Neural progenitor cell (in vitro differentiated cells): ENCODE measurements around the gene ADAMTS6. TPM values are rescaled to one million over a fixed set of nuclear protein-coding genes. Genes with fewer than 3 reads are reported as not detected.
"Not testable (repeated sequence)": the region's sequence is repeated elsewhere in the genome, so short reads cannot be mapped to it uniquely, and the experiment has no call there.

Experiments
- DNase-seq: peaks from one replicate; pipeline ENCODE4 v3.0.0-alpha.2; 2016; ENCODE audit warnings: low spot score
- H2AFZ ChIP-seq: fragments of 200-600 bp; sonication (generic); replicated peaks from 2 replicates; pipeline ENCODE4 v1.6.1; 2016; ENCODE audit warnings: antibody characterized with exemption
- H3F3A ChIP-seq: fragments of 200-600 bp; sonication (generic); 2 replicates; pipeline ENCODE4 v1.6.1; 2016; ENCODE audit warnings: antibody characterized with exemption, low read depth
- H3K27ac ChIP-seq: fragments of 200-600 bp; sonication (generic); 2 replicates; pipeline ENCODE4 v1.5.1; 2016; ENCODE audit warnings: mild to moderate bottlenecking
- H3K27me3 ChIP-seq: fragments of 200-600 bp; sonication (generic); 2 replicates; pipeline ENCODE4 v1.6.1; 2016; ENCODE audit warnings: mild to moderate bottlenecking, moderate library complexity
- H3K36me3 ChIP-seq: fragments of 200-600 bp; sonication (generic); 2 replicates; pipeline ENCODE4 v1.5.1; 2016
- H3K4me1 ChIP-seq: fragments of 200-600 bp; sonication (generic); 2 replicates; pipeline ENCODE4 v1.6.1; 2016; ENCODE audit warnings: mixed run types
- H3K4me2 ChIP-seq: fragments of 200-600 bp; sonication (generic); 2 replicates; pipeline ENCODE4 v1.6.1; 2016
- H3K4me3 ChIP-seq: fragments of 200-600 bp; sonication (generic); 2 replicates; pipeline ENCODE4 v1.5.1; 2016
- H3K79me2 ChIP-seq: fragments of 200-600 bp; sonication (generic); 2 replicates; pipeline ENCODE4 v1.6.1; 2016; ENCODE audit warnings: low read depth
- H3K9ac ChIP-seq: fragments of 200-600 bp; sonication (generic); 2 replicates; pipeline ENCODE4 v1.6.1; 2016
- H3K9me3 ChIP-seq: fragments of 200-600 bp; sonication (generic); 2 replicates; pipeline ENCODE4 v1.5.1; 2016; ENCODE audit warnings: low read depth
- H4K20me1 ChIP-seq: fragments of 200-600 bp; sonication (generic); 2 replicates; pipeline ENCODE4 v1.6.1; 2016; ENCODE audit warnings: low read depth
- H3K27ac Mint-ChIP-seq: 3 replicates; pipeline ENCODE4 v1.8.0; 2021; ENCODE audit warnings: mixed read lengths
- H3K27me3 Mint-ChIP-seq: 2 replicates; pipeline ENCODE4 v1.8.0; 2022; ENCODE audit warnings: low read depth, mild to moderate bottlenecking, inconsistent platforms, moderate library complexity, mixed read lengths; ENCODE audit not compliant: insufficient read depth
- H3K36me3 Mint-ChIP-seq: 3 replicates; pipeline ENCODE4 v1.8.0; 2021; ENCODE audit warnings: mixed read lengths
- H3K4me1 Mint-ChIP-seq: 3 replicates; pipeline ENCODE4 v1.8.0; 2021; ENCODE audit warnings: mixed read lengths
- H3K4me3 Mint-ChIP-seq: 3 replicates; pipeline ENCODE4 v1.8.0; 2021; ENCODE audit warnings: mild to moderate bottlenecking, moderate library complexity, mixed read lengths
- H3K9me3 Mint-ChIP-seq: 3 replicates; pipeline ENCODE4 v1.8.0; 2020; ENCODE audit warnings: mixed read lengths
- EZH2 ChIP-seq: fragments of 200-600 bp; sonication (generic); IDR thresholded peaks from 2 replicates; pipeline ENCODE4 v1.6.1; 2017; ENCODE audit warnings: antibody characterized with exemption, mild to moderate bottlenecking, moderate library complexity
- EZH2phosphoT487 ChIP-seq: fragments of 200-600 bp; sonication (generic); IDR thresholded peaks from 2 replicates; pipeline ENCODE4 v1.6.1; 2017; ENCODE audit warnings: antibody characterized with exemption
- total RNA-seq: library from RNA; depleted of rRNA; stranded (reverse); fragments of >200 nt; gene quantifications from 2 replicates; pipeline ENCODE4 v1.2.3, GENCODE V29; 2015; ENCODE audit warnings: low replicate concordance
- TF ChIP-seq, protein P1 (sequence below): fragments of 200-600 bp; sonication (generic); IDR thresholded peaks from 2 replicates; pipeline ENCODE4 v1.5.1; 2017; ENCODE audit warnings: antibody characterized with exemption, mild to moderate bottlenecking

Gene ADAMTS6
- total RNA-seq, 1 donor from 2014 or later, result 14.3 TPM

DNA sequence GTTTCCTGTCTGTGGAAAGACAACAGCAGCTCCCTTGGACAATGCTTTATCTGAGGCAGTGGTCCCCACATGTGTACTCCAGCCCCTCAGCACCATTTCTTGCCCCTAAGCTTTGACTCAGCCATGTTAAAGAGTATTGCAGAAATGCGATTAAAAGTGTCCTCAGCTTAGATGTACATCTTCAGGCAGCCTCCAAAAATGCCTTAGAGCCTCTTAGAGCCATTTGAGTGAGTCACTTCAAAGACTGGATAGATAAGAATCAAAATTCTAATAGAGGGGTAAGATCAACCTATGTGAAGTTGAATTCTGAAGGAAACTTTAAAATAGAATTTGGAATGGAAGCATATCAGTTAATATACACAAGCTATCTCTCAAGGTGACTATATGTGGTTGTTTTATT lies 296.3 kb downstream of the ADAMTS6 start:
- Histone ChIP-seq H3K9me3 (no peaks in the 10 kb centered on the region), H3K4me2 (no peak overlapping the region), H3K4me1 (peaks cover 22% of the 10 kb centered on the region), H3K27ac (no peak overlapping the region), H3K4me3 (no peak overlapping the region), H3K36me3 (no peaks in the 10 kb centered on the region), H3K9ac (no peak overlapping the region), H3K27me3 (no peaks in the 10 kb centered on the region), H3K79me2 (no peaks in the 10 kb centered on the region), H3F3A (no peaks in the 10 kb centered on the region), H4K20me1 (no peaks in the 10 kb centered on the region), H2AFZ (no peak overlapping the region)
- DNase-seq, result no peak
- TF ChIP-seq EZH2 (no peak), EZH2phosphoT487 (no peak)
- TF ChIP-seq, protein P1, sequence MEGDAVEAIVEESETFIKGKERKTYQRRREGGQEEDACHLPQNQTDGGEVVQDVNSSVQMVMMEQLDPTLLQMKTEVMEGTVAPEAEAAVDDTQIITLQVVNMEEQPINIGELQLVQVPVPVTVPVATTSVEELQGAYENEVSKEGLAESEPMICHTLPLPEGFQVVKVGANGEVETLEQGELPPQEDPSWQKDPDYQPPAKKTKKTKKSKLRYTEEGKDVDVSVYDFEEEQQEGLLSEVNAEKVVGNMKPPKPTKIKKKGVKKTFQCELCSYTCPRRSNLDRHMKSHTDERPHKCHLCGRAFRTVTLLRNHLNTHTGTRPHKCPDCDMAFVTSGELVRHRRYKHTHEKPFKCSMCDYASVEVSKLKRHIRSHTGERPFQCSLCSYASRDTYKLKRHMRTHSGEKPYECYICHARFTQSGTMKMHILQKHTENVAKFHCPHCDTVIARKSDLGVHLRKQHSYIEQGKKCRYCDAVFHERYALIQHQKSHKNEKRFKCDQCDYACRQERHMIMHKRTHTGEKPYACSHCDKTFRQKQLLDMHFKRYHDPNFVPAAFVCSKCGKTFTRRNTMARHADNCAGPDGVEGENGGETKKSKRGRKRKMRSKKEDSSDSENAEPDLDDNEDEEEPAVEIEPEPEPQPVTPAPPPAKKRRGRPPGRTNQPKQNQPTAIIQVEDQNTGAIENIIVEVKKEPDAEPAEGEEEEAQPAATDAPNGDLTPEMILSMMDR, result no peak
- Mint-ChIP-seq H3K27ac (no peak overlapping the region), H3K4me3 (no peak overlapping the region), H3K27me3 (no peaks in the 10 kb centered on the region), H3K4me1 (peaks cover 7% of the 10 kb centered on the region), H3K9me3 (no peaks in the 10 kb centered on the region), H3K36me3 (no peaks in the 10 kb centered on the region)

DNA sequence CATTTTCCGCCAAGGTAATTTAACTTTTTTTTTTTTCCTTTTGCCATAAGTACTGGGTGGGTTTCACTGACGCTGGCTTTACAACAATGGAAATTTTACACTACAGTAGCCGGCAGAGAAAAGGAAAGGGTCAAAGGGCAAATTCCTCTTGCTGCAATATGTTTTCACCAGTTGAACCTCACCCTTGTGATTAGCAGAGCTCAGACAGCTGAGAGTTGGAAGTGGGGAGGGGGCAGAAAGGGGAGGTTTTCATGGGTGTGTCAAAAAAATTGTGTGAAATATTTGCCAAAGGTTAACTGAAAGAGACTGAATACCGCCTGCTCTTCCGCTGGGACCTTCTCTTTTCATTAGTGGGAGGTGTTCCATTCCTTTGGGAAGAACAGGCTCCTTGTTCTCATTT lies 296.9 kb downstream of the ADAMTS6 start:
- peak overlapping the region; percentile 30 for H3K4me2 ChIP-seq
- H3K36me3 ChIP-seq, result no peaks in the 10 kb centered on the region
- no peaks in the 10 kb centered on the region for H3K27me3 ChIP-seq
- no peak overlapping the region for H2AFZ ChIP-seq
- H3K4me3 ChIP-seq, result no peak overlapping the region
- H3K4me1 Mint-ChIP-seq, result peaks cover 7% of the 10 kb centered on the region
- no peak overlapping the region for H3K27ac ChIP-seq
- H3K9me3 Mint-ChIP-seq, result no peaks in the 10 kb centered on the region
- no peak overlapping the region for H3K9ac ChIP-seq
- H4K20me1 ChIP-seq, result no peaks in the 10 kb centered on the region
- peak; percentile 70 for DNase-seq
- peaks cover 22% of the 10 kb centered on the region for H3K4me1 ChIP-seq
- H3K9me3 ChIP-seq, result no peaks in the 10 kb centered on the region
- H3K27ac Mint-ChIP-seq, result no peak overlapping the region
- H3K27me3 Mint-ChIP-seq, result no peaks in the 10 kb centered on the region
- no peak overlapping the region for H3K4me3 Mint-ChIP-seq
- TF ChIP-seq, protein P1, result no peak
- TF ChIP-seq EZH2 (no peak), EZH2phosphoT487 (no peak)
- no peaks in the 10 kb centered on the region for H3F3A ChIP-seq
- no peaks in the 10 kb centered on the region for H3K79me2 ChIP-seq
- no peaks in the 10 kb centered on the region for H3K36me3 Mint-ChIP-seq

DNA sequence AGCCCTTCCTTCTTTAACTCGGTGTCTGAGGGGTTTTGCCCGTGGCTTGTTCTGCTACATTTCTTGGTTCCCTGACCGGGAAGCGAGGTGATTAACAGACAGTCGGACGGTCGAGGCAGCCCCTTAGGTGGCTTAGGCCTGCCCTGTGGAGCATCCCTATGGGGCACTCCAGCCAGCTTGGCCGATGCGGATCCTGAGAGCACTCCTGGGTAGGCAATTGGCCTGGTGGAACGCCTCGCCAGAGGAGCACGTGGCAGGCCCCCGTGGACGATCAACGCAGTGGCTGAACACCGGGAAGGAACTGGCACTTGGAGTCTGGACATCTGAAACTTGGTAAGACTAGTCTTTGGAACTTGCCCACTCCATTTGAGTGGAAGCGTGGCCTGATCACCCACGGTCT lies 307.5 kb downstream of the ADAMTS6 start:
- not testable (repeated sequence) for H3K36me3 Mint-ChIP-seq, H3K27me3 ChIP-seq, H3K4me3 Mint-ChIP-seq, H2AFZ ChIP-seq, H3K27ac ChIP-seq, H3F3A ChIP-seq, H3K79me2 ChIP-seq, H3K9me3 ChIP-seq, H4K20me1 ChIP-seq, H3K27me3 Mint-ChIP-seq, H3K4me2 ChIP-seq, H3K27ac Mint-ChIP-seq, H3K4me1 Mint-ChIP-seq, DNase-seq, H3K4me3 ChIP-seq, H3K9ac ChIP-seq, H3K4me1 ChIP-seq, H3K9me3 Mint-ChIP-seq, H3K36me3 ChIP-seq

DNA sequence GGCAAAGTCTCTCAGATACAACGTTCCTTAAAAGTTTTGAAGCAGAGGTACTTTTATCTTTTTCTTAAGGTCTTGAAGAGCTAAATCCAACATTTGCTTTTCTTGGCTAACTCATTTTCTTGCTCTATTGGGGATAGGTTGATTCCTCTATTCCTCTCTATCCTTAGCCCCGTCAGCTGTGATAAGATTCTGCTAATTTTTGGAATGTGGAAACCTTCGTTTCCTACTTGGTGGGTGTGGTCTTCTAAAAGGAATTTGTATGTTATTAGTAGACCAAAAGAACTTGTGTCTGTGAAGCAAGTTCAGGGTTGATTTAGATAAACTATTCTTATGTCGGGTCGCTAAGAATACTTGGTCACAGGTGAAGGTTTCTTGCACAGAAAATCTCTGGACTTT lies 308.6 kb downstream of the ADAMTS6 start:
- H3K9me3 Mint-ChIP-seq, result no peaks in the 10 kb centered on the region
- peaks cover 2% of the 10 kb centered on the region for H3K36me3 Mint-ChIP-seq

More for the DNA sequence above, 308.6 kb downstream of the ADAMTS6 start:
- no peaks in the 10 kb centered on the region for H3K27me3 Mint-ChIP-seq
- Histone ChIP-seq H3K79me2 (no peaks in the 10 kb centered on the region), H3K4me3 (no peak overlapping the region), H3K36me3 (no peaks in the 10 kb centered on the region), H3K4me1 (peaks cover 10% of the 10 kb centered on the region), H3K4me2 (no peak overlapping the region), H3K27ac (no peak overlapping the region), H4K20me1 (no peaks in the 10 kb centered on the region), H3K27me3 (no peaks in the 10 kb centered on the region), H3K9me3 (no peaks in the 10 kb centered on the region), H2AFZ (no peak overlapping the region), H3F3A (no peaks in the 10 kb centered on the region), H3K9ac (no peak overlapping the region)
- H3K27ac Mint-ChIP-seq, result no peak overlapping the region
- H3K4me3 Mint-ChIP-seq, result no peak overlapping the region
- DNase-seq, result no peak
- TF ChIP-seq EZH2 (no peak), EZH2phosphoT487 (no peak)
- TF ChIP-seq, protein P1, result no peak
- no peaks in the 10 kb centered on the region for H3K4me1 Mint-ChIP-seq
